WTC11 (cell line): Measurements from ENCODE around the gene PRR12. TPM values are rescaled to one million over a fixed set of nuclear protein-coding genes. Genes with fewer than 3 reads are reported as not detected.
A peak's percentile ranks its signal among the peaks of the same experiment; 100 is the strongest.

Experiments
- ATAC-seq: fragments of 200-7000 bp; cut with Tn5 transposase; 2 replicates; pipeline ENCODE4 v1.10.0; 2021; ENCODE audit warnings: mild to moderate bottlenecking, moderate library complexity
- CTCF ChIA-PET: fragments of 300-600 bp; sonication (Branson Sonifier 250); formaldehyde crosslinking; loops from one replicate; lab custom pipeline; 2021; ENCODE audit warnings: antibody characterized with exemption; lab: Charles Lee
- POLR2A ChIA-PET: fragments of 350-600 bp; sonication (Branson Sonifier 250); formaldehyde crosslinking; loops from one replicate; lab custom pipeline; 2021; ENCODE audit warnings: antibody characterized with exemption; lab: Charles Lee
- DNase-seq: peaks from one replicate; pipeline ENCODE4 v3.0.0; 2021; ENCODE audit warnings: low spot score
- H3K27ac Mint-ChIP-seq: 2 replicates; pipeline ENCODE4 v1.8.0; 2021; ENCODE audit warnings: mixed read lengths
- H3K27me3 Mint-ChIP-seq: 2 replicates; pipeline ENCODE4 v1.8.0; 2021; ENCODE audit warnings: low read depth, mild to moderate bottlenecking, moderate library complexity, mixed read lengths
- H3K36me3 Mint-ChIP-seq: 2 replicates; pipeline ENCODE4 v1.8.0; 2021; ENCODE audit warnings: mixed read lengths
- H3K4me1 Mint-ChIP-seq: 2 replicates; pipeline ENCODE4 v1.8.0; 2022; ENCODE audit warnings: mixed read lengths
- H3K4me3 Mint-ChIP-seq: 2 replicates; pipeline ENCODE4 v1.8.0; 2021; ENCODE audit warnings: mild to moderate bottlenecking, moderate library complexity, mixed read lengths
- H3K9me3 Mint-ChIP-seq: 2 replicates; pipeline ENCODE4 v1.8.0; 2021; ENCODE audit warnings: mixed read lengths
- ATF3 ChIP-seq: sonication (generic); formaldehyde crosslinking; conservative IDR thresholded peaks from 2 replicates; pipeline ENCODE4 v1.8.1; 2022; ENCODE audit warnings: mild to moderate bottlenecking, missing genetic modification reagents
- FOXK1 ChIP-seq: sonication (generic); formaldehyde crosslinking; IDR thresholded peaks from 2 replicates; pipeline ENCODE4 v1.8.0; 2022; ENCODE audit warnings: mild to moderate bottlenecking, moderate library complexity, missing genetic modification reagents
- GTF2I ChIP-seq: fragments of 250-450 bp; sonication (Bioruptor Pico); conservative IDR thresholded peaks from 2 replicates; pipeline ENCODE4 v1.4.0; 2021; ENCODE audit warnings: mild to moderate bottlenecking
- JUN ChIP-seq: sonication (generic); formaldehyde crosslinking; IDR thresholded peaks from 2 replicates; pipeline ENCODE4 v1.8.0; 2023; ENCODE audit warnings: mild to moderate bottlenecking, missing genetic modification reagents
- KAT7 ChIP-seq: sonication (generic); formaldehyde crosslinking; IDR thresholded peaks from 2 replicates; pipeline ENCODE4 v1.8.1; 2023; ENCODE audit warnings: missing genetic modification reagents, mild to moderate bottlenecking, borderline replicate concordance
- NFE2L1 ChIP-seq: sonication (generic); formaldehyde crosslinking; IDR thresholded peaks from 2 replicates; pipeline ENCODE4 v1.8.1; 2023; ENCODE audit warnings: missing genetic modification reagents
- NFYB ChIP-seq: sonication (generic); formaldehyde crosslinking; conservative IDR thresholded peaks from 2 replicates; pipeline ENCODE4 v1.8.0; 2022; ENCODE audit warnings: low read depth, missing genetic modification reagents
- NR2C2 ChIP-seq: sonication (generic); formaldehyde crosslinking; IDR thresholded peaks from 2 replicates; pipeline ENCODE4 v1.8.0; 2022; ENCODE audit warnings: mild to moderate bottlenecking, missing genetic modification reagents
- PREB ChIP-seq: sonication (generic); formaldehyde crosslinking; IDR thresholded peaks from 2 replicates; pipeline ENCODE4 v1.8.1; 2022; ENCODE audit warnings: mild to moderate bottlenecking, missing genetic modification reagents, moderate library complexity, borderline replicate concordance
- RELA ChIP-seq: sonication (generic); formaldehyde crosslinking; IDR thresholded peaks from 2 replicates; pipeline ENCODE4 v1.8.1; 2022; ENCODE audit warnings: missing genetic modification reagents, mild to moderate bottlenecking, borderline replicate concordance
- SMAD4 ChIP-seq: sonication (generic); formaldehyde crosslinking; IDR thresholded peaks from 2 replicates; pipeline ENCODE4 v1.8.0; 2022; ENCODE audit warnings: mild to moderate bottlenecking, missing genetic modification reagents
- TCF7 ChIP-seq: sonication (generic); formaldehyde crosslinking; IDR thresholded peaks from 2 replicates; pipeline ENCODE4 v1.8.0; 2022; ENCODE audit warnings: mild to moderate bottlenecking, low read depth, missing genetic modification reagents, moderate library complexity
- USF2 ChIP-seq: sonication (generic); formaldehyde crosslinking; IDR thresholded peaks from 2 replicates; pipeline ENCODE4 v1.8.1; 2023; ENCODE audit warnings: mild to moderate bottlenecking, missing genetic modification reagents, moderate library complexity
- ZNF138 ChIP-seq: sonication (generic); formaldehyde crosslinking; conservative IDR thresholded peaks from 2 replicates; pipeline ENCODE4 v1.8.1; 2022; ENCODE audit warnings: mild to moderate bottlenecking, moderate library complexity, missing genetic modification reagents
- ZNF232 ChIP-seq: sonication (generic); formaldehyde crosslinking; IDR thresholded peaks from 2 replicates; pipeline ENCODE4 v1.8.0; 2022; ENCODE audit warnings: mild to moderate bottlenecking, missing genetic modification reagents
- ZNF263 ChIP-seq: sonication (generic); formaldehyde crosslinking; IDR thresholded peaks from 2 replicates; pipeline ENCODE4 v1.8.1; 2022; ENCODE audit warnings: low read depth, mild to moderate bottlenecking, moderate library complexity, missing genetic modification reagents
- ZNF396 ChIP-seq: fragments of 250-450 bp; sonication (Bioruptor Pico); IDR thresholded peaks from 2 replicates; pipeline ENCODE4 v1.8.0; 2021; ENCODE audit warnings: mild to moderate bottlenecking, moderate library complexity, borderline replicate concordance
- ZNF512 ChIP-seq: sonication (generic); formaldehyde crosslinking; IDR thresholded peaks from 2 replicates; pipeline ENCODE4 v1.8.1; 2022; ENCODE audit warnings: missing genetic modification reagents, borderline replicate concordance
- ZNF532 ChIP-seq: fragments of 250-450 bp; sonication (Bioruptor Pico); IDR thresholded peaks from 2 replicates; pipeline ENCODE4 v1.9.0; 2021; ENCODE audit warnings: mild to moderate bottlenecking, borderline replicate concordance
- total RNA-seq: library from RNA; stranded (reverse); gene quantifications from 3 replicates; pipeline ENCODE4 v1.2.3, GENCODE V29; 2021

The PRR12 gene
- total RNA-seq, 1 experiment from 2014 or later = 86.1 TPM

- no peak overlapping the region for H3K27ac Mint-ChIP-seq
- H3K36me3 Mint-ChIP-seq = no peaks in the 10 kb centered on the region
- no peak for ATAC-seq
- peaks cover 40% of the 10 kb centered on the region for H3K4me1 Mint-ChIP-seq
- no peak overlapping the region for H3K4me3 Mint-ChIP-seq
- ChIA-PET CTCF (interaction anchor here (1.4 kb wide), 1 partner anchor 54 kb away, joined by 3 read pairs; the partner anchor contains the start of gene CPT1C), POLR2A (interaction anchor here (1.6 to 2.1 kb wide), 2 partner anchors 25 to 40 kb away, joined by 4 to 5 read pairs; no protein-coding TSS in a partner anchor)
- no peaks in the 10 kb centered on the region for H3K9me3 Mint-ChIP-seq
- H3K27me3 Mint-ChIP-seq = peaks cover 36% of the 10 kb centered on the region
- TF ChIP-seq ZNF232 (CRISPR knock-in tag) (no peak), ZNF532 (no peak)
- no peak for DNase-seq
Measured at GRCh38 chr19:49636233-49636932, 45.4 kb downstream of the PRR12 start.

- Mint-ChIP-seq H3K27ac (no peak overlapping the region), H3K36me3 (no peaks in the 10 kb centered on the region), H3K4me3 (peak overlapping the region; percentile 75), H3K4me1 (peaks cover 50% of the 10 kb centered on the region), H3K27me3 (peaks cover 36% of the 10 kb centered on the region), H3K9me3 (no peaks in the 10 kb centered on the region)
- TF ChIP-seq JUN (CRISPR knock-in tag) = no peak
- TF ChIP-seq ZNF263 (CRISPR knock-in tag) = peak; percentile 80
- DNase-seq = peak; percentile 67
- ChIA-PET POLR2A (interaction anchor here (0.6 to 1.4 kb wide), 3 partner anchors 37 to 45 kb away, joined by 3 to 5 read pairs (median 3); partner anchors contain the start of gene PRMT1), CTCF (interaction anchor here (0.6 to 1.4 kb wide), 6 partner anchors 27 to 131 kb away, joined by 3 to 5 read pairs (median 4); no protein-coding TSS in a partner anchor)
- ATAC-seq = no peak
Measured at GRCh38 chr19:49637821-49638738, 47.1 kb downstream of the PRR12 start.

GRCh38 chr19:49639401-49640112, 48.6 kb downstream of the PRR12 start:
- CTCF ChIA-PET = interaction anchor here (0.8 to 4.7 kb wide), 19 partner anchors 8 to 174 kb away, joined by 3 to 108 read pairs (median 5); partner anchors contain the start of genes CPT1C, FUZ, PRMT1 and RCN3
- ATAC-seq = no peak
- Mint-ChIP-seq H3K4me3 (peak overlapping the region; percentile 99), H3K27ac (no peak overlapping the region; the same call in 1 of the 2 replicates), H3K36me3 (no peaks in the 10 kb centered on the region; the same call in 1 of the 2 replicates), H3K27me3 (peaks cover 36% of the 10 kb centered on the region), H3K4me1 (peaks cover 65% of the 10 kb centered on the region), H3K9me3 (no peaks in the 10 kb centered on the region)
- no peak for DNase-seq
- POLR2A ChIA-PET = interaction anchor here (0.6 to 2.1 kb wide), 15 partner anchors 9 to 174 kb away, joined by 3 to 30 read pairs (median 4); partner anchors contain the start of genes AP2A1, FUZ, PRMT1 and PRR12
- TF ChIP-seq NR2C2 (CRISPR knock-in tag) = no peak
- TF ChIP-seq KAT7 (CRISPR knock-in tag) = no peak
- TF ChIP-seq RELA (CRISPR knock-in tag) = no peak
- TF ChIP-seq FOXK1 = no peak
- no peak for TF ChIP-seq ZNF396 (CRISPR knock-in tag)
- TF ChIP-seq ZNF263 (CRISPR knock-in tag) = no peak
- no peak for TF ChIP-seq GTF2I
- TF ChIP-seq TCF7 = no peak
- TF ChIP-seq PREB (CRISPR knock-in tag) = no peak
- TF ChIP-seq ZNF512 (CRISPR knock-in tag) = no peak
- TF ChIP-seq SMAD4 (CRISPR knock-in tag) = no peak
- TF ChIP-seq NFE2L1 (CRISPR knock-in tag) = no peak
- no peak for TF ChIP-seq USF2 (CRISPR knock-in tag)
- TF ChIP-seq NFYB (CRISPR knock-in tag) = no peak
- no peak for TF ChIP-seq ZNF138 (CRISPR knock-in tag)
- TF ChIP-seq ATF3 (CRISPR knock-in tag) = no peak
